Measurements from ENCODE around the gene STON2.
"Not testable (repeated sequence)": the region's sequence is repeated elsewhere in the genome, so short reads cannot be mapped to it uniquely, and the experiment has no call there.

STON2 gene, protein sequence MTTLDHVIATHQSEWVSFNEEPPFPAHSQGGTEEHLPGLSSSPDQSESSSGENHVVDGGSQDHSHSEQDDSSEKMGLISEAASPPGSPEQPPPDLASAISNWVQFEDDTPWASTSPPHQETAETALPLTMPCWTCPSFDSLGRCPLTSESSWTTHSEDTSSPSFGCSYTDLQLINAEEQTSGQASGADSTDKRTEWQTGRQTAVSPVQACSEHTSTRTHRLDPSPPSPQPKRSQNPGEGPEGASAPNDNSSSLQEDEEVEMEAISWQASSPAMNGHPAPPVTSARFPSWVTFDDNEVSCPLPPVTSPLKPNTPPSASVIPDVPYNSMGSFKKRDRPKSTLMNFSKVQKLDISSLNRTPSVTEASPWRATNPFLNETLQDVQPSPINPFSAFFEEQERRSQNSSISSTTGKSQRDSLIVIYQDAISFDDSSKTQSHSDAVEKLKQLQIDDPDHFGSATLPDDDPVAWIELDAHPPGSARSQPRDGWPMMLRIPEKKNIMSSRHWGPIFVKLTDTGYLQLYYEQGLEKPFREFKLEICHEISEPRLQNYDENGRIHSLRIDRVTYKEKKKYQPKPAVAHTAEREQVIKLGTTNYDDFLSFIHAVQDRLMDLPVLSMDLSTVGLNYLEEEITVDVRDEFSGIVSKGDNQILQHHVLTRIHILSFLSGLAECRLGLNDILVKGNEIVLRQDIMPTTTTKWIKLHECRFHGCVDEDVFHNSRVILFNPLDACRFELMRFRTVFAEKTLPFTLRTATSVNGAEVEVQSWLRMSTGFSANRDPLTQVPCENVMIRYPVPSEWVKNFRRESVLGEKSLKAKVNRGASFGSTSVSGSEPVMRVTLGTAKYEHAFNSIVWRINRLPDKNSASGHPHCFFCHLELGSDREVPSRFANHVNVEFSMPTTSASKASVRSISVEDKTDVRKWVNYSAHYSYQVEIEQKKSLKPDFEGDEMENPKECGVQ

GRCh38 chr14:81400202-81400678, at the start of gene STON2:
Gene STON2 (minus strand): TSS chr14:81400324. CDS start chr14:81398382, 1,942 bp downstream.
- peak; percentile 53 for DNase-seq

- DNase-seq = no peak
These were observed 49.5 kb upstream of the STON2 start for GRCh38 chr14:81449576-81449975.

GRCh38 chr14:81449114-81449513, 49.0 kb upstream of the STON2 start:
- no peak for DNase-seq

DNA sequence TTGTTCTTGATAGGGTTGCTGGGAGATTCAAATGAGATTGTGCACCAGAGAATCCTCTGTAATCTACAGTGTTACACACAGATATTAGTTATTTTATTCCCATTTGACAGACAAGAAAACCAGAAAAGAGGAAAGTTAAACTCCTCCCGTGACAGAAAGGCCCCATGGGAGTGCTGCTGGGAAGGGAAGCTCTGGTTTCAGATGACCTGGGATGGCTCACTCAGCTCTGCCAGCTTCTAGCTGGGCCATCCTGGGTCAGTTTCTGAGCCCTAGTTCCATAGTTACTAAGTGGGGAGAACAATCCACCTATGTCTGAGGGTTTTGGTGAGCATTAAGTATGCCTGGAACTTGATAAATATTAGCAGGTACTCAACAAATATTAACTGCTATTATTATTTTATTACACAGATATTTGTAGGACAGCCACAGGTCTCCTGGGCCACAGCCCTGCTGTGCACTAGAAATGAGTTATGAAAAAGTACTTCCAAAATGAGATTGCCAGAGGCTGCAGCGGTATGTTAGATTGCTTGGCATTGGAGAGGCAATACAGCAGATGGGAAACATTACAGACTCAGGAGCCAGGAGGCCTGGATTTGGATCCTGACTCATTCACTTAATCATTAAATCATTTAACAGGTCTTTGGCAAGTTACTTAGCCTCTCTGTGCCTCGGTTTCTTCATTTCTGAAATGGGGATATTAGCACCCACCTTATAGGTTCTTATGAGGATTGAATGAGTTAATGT, 47.1 kb upstream of the STON2 start:
- no peak for DNase-seq

- DNase-seq = no peak
These were observed 46.3 kb upstream of the STON2 start for GRCh38 chr14:81446279-81447007.

GRCh38 chr14:81441626-81442134, 41.6 kb upstream of the STON2 start:
- no peak for DNase-seq

DNA sequence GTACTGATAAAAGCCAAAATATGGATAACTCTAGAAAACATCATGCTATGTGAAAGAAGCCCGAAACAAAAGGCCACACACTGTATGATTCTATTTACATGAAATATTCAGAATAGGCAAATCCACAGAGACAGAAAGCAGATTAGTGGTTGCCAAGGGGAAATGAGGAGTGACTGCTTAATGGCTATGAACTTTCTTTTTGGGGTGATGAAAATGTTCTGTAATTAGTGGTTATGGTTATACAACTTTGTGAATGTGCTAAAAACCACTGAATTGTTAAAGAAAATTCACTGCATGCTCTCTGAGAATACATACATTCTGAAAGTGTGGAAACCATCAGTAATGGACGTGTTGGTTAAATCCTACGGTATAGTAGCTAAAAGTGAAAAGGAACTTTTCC, 39.9 kb upstream of the STON2 start:
- DNase-seq = no peak

GRCh38 chr14:81437244-81437643, 37.1 kb upstream of the STON2 start:
- no peak for DNase-seq

GRCh38 chr14:81436296-81437138, 36.4 kb upstream of the STON2 start:
- peak; percentile 56 for DNase-seq

DNA sequence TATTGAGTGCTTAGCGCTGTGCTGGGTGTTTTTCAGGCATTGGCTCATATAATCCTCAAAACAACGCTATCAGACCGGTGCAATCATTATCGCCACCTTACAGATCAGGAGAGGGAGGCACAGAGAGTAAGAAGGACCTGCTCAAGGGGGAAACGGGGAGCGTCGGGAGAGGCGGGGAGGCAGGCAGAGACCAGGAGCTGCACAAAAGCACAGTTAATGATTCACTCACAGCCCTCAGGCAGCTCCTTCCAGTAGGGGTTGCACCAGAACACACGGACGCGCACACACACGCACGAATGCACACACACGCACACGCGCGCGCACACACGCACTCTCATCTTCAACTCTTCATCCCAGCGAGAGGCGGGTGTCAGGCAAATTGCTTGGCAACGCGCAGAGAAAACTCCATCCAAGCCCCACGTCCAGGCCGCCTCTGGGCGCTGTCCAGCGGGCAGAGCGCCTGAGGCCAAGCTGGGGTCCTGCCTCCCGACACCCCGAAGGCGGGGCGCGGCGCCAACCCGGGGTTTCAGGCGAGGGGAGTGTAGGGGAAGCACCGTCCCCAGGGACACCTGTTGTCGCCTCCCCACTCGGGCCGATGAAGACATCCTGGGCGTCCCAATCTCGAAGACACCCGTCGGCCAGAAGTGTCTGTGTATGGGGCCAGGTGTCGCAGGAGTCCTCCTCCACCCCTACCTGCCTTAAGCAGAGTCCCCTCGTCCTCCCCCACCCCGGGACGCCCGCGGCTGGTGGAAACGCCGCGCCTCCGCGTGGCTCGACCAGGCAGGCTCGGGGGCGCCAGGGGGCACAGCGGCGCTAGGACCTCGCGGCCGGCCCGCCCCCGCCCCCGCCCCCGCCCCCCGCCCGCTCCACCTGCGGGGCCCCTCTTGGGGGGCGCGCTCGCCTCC, 35.5 kb upstream of the STON2 start:
- peak; percentile 13 for DNase-seq

DNA sequence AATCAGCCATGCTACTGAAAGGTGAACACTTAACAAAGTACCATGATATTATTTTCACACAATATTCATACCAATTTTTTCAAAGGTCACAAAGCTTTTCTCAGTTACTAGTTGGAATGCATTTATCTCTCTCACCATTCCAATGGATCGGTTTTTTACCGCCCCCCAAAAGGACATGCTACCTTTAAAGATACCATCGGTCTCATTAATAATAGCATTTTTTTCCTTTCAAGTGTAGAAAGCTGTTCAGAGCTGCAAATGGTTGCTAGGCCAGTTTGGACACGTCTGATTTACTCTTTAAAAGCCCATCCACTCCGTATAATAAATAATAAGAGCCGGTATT, 34.9 kb upstream of the STON2 start:
- no peak for DNase-seq

DNA sequence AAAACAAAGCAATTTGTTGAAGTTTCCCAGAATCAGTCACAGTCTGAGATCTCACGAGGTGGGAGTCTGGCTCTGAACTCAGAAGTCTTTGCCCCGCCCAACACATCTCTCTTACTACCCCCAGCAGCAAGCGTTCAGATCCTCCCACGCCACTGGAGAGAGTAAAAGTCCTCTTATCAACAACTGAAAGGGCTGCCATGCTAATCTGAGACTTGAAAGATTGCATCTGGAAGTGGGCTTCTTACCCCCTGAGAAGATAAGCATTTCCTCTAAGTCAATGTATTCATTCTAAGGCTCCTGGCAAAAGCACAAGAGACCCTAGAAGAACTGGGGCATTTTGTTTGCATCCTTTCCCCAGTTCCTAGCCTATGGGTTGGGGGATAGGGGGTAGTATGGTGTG, 34.1 kb upstream of the STON2 start:
- no peak for DNase-seq

GRCh38 chr14:81433378-81433777, 33.3 kb upstream of the STON2 start:
- no peak for DNase-seq

- no peak for DNase-seq
These were observed 32.1 kb upstream of the STON2 start for GRCh38 chr14:81432219-81432661.

DNA sequence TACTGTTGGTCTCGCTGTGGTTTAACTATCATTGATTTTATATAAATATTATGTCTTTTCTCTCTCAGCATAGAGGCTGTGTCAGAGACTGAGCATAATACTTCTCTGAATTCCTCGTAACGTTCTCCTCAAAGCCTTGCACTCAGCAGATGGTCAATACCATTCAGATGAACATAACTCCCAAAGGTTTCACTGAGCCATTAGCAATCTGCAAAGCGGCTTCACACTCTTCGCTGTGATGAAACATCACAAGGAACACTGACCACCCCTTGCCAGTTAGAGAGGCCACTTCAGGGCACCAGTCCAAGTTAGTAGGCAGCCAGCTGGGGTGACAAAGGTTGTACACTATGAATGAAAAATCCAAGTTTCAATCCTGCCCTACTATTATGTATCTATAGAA, 30.1 kb upstream of the STON2 start:
- DNase-seq = no peak

- not testable (repeated sequence) for DNase-seq
These were observed 29.6 kb upstream of the STON2 start for GRCh38 chr14:81429749-81430148.

- DNase-seq = no peak
These were observed 28.9 kb upstream of the STON2 start for GRCh38 chr14:81429028-81429427.

DNA sequence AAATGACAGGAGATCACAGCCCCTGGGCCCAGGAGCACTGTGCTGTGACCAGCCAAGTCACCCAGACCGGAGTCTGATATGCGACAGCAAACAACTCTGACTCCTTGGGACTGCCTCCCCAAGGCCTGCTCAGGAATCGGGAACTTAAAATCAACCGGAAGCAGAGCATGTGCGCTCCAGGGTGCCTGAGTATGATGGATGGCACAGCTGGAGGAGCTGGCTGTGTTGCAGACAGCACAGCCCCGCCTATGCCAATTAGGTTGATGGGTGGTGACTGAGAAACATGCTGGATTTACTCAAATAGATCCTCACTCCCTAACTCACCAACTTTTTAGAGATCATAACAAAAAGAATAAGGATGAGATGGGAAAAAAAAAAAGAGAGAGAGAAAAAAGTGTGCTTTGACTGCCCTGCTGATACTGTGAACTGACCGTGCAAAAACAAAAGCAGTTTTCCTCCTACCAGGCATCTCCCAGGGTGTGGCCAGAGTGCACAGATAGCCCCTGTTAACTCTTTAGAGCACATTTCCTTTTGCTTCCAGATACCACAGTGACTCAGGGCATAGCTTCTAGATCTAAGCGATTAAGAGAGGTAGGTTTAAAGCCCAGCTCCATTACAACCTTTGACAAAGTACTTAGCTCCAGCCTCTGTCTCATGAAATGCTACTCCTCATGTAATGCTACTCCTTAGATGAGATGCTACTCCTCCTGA, 27.4 kb upstream of the STON2 start:
- no peak for DNase-seq

- DNase-seq = no peak
These were observed 23.4 kb upstream of the STON2 start for GRCh38 chr14:81423504-81423903.
